ENCODE measurements around the gene CYP26B1.

Gene CYP26B1

DNA sequence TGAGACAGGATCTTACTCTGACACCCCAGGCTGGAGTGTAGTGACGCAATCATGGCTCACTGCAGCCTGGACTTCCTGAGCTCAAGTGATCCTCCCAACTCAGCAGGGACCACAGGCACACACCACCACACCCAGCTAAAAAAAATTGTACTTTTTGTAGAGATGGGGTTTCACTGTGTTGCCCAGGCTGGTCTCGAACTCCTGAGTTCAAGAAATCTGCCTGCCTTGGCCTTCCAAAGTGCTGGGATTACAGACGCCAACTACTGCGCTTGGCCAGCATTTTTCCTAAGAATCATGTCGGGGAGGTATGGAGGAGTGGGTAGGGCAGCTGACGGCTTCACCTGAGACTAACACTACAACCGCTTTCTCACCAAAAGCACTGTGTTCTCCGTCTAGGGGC lies 50.4 kb downstream of the CYP26B1 start:
- H3K4me3 ChIP-seq (ENCODE audit: low read length): no peak overlapping the region
- no peak for DNase-seq (ENCODE audit: low read depth)
- TF ChIP-seq, protein P1, sequence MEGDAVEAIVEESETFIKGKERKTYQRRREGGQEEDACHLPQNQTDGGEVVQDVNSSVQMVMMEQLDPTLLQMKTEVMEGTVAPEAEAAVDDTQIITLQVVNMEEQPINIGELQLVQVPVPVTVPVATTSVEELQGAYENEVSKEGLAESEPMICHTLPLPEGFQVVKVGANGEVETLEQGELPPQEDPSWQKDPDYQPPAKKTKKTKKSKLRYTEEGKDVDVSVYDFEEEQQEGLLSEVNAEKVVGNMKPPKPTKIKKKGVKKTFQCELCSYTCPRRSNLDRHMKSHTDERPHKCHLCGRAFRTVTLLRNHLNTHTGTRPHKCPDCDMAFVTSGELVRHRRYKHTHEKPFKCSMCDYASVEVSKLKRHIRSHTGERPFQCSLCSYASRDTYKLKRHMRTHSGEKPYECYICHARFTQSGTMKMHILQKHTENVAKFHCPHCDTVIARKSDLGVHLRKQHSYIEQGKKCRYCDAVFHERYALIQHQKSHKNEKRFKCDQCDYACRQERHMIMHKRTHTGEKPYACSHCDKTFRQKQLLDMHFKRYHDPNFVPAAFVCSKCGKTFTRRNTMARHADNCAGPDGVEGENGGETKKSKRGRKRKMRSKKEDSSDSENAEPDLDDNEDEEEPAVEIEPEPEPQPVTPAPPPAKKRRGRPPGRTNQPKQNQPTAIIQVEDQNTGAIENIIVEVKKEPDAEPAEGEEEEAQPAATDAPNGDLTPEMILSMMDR (conservative IDR thresholded peaks at IDR 0.05; ENCODE audit: low read depth, low read length): no peak

DNA sequence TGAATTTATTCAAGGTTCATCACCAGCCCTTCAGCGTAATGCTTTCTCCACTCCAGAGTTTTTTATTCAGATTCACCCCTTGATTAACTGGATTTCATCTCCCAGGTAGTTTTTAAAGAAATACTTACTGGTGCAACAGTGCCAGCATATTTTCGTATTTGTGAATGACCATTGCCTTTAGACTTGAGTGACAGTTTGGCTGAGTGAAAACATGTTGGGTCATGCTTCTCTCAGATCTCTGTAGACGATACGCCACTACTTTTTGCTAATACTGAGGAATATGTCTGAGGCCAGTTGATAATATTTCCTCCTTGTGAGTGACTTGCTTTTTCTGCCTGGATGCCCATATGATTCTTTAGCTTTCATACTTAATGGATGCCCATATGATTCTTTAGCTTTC lies 51.5 kb downstream of the CYP26B1 start:
- H3K4me3 ChIP-seq (ENCODE audit: low read length): no peak overlapping the region
- TF ChIP-seq, protein P1 (conservative IDR thresholded peaks at IDR 0.05; ENCODE audit: low read depth, low read length): no peak
- no peak for DNase-seq (ENCODE audit: low read depth)

DNA sequence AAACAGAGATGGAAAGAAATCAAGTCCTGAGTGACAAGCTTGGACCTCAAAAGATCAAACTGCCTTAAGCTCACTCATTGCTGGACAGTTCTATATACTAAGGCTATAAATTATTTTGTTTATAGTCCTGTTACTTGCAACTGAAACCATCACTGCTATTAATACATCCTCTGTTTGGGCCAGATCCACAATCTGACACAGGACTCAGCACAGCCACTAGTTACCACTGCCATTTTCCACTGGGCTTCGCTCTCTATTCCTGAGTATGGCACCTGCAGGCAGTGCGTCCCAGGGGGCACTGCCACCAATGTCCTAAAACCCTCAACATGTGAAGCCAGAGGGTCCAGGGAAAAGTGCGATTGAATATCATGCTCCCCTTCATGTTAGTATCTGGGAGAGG lies 52.3 kb downstream of the CYP26B1 start:
- DNase-seq (ENCODE audit: low read depth): no peak
- H3K4me3 ChIP-seq (ENCODE audit: low read length): no peak overlapping the region

DNA sequence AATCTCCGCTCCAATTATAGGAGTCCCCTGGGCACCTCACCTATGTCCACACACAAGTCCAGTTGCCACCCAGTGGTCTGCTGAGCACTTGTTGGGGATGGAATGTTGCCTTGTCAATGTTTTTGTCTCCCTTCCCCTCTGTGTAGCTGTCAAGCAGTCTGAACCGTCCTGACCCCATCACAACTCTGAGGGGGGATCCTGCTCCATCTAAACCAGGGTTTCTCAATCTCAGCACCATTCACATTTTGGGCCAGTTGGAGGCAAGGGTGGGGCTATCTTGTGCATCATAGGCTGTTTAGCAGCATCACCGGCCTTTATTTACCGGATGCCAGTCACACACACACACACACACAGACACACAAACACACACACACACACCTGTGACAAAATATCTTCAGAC lies 53.0 kb downstream of the CYP26B1 start:
- no peak for DNase-seq (ENCODE audit: low read depth)
- no peak overlapping the region for H3K4me3 ChIP-seq (ENCODE audit: low read length)
- TF ChIP-seq, protein P1 (conservative IDR thresholded peaks at IDR 0.05; ENCODE audit: low read depth, low read length): no peak

More for the DNA sequence above, 52.3 kb downstream of the CYP26B1 start:
- TF ChIP-seq, protein P1 (conservative IDR thresholded peaks at IDR 0.05; ENCODE audit: low read depth, low read length): no peak

DNA sequence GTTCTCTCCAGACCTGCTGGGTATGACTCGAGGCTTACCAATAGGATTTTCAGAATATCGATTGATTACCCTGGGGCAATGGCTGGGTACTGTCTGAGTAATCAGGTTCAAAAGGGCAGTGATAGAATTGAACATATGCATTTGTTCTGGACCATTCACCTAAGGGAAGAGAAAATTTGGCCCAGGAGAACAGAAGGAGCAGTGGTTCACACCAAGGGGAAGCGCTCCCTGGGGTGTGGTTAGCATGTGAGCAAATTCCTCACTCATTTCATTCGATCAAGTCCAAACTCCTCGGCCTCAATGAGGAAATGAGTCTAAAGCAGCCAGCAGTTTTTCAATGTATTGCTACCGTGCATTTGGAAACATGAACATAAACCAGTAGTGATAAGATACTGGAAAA lies 55.6 kb downstream of the CYP26B1 start:
- H3K4me3 ChIP-seq (ENCODE audit: low read length): no peak overlapping the region
- DNase-seq (ENCODE audit: low read depth): no peak
- TF ChIP-seq, protein P1 (conservative IDR thresholded peaks at IDR 0.05; ENCODE audit: low read depth, low read length): no peak

DNA sequence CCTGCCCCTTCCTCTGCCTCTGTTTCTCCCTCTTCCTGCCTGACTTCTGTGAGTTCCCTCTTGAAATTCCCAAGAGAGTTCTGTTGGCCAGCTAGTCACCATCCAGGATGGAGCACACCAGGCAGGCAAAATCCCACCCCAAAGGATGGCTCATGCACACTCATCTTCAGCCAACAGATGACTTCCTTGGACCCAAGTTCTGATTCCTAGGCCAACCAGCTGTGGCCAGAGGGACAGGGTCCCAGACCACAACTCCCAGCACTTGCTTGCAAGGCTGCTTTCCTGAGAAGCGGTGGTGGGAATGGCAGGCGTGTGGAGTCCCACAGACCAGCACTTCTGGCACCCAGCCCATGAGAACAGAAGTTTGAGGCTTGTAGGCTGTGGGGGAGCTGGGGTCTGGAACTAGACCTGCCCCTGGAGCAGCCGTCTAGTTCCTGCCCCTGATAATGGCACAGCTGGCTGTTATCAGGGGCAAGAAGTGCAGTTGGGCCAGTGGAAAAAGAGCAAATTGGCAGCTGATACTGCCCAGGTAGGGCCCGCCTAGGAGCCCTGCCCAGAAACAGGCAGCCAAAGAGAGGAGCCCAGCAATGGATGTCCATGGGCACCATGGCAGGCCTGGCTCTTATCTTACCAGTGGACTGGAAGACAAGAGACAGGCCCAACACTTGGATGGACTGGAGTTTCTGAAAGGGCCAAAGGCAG lies 56.7 kb downstream of the CYP26B1 start:
- TF ChIP-seq, protein P1 (conservative IDR thresholded peaks at IDR 0.05; ENCODE audit: low read depth, low read length): no peak
- no peak overlapping the region for H3K4me3 ChIP-seq (ENCODE audit: low read length)

DNA sequence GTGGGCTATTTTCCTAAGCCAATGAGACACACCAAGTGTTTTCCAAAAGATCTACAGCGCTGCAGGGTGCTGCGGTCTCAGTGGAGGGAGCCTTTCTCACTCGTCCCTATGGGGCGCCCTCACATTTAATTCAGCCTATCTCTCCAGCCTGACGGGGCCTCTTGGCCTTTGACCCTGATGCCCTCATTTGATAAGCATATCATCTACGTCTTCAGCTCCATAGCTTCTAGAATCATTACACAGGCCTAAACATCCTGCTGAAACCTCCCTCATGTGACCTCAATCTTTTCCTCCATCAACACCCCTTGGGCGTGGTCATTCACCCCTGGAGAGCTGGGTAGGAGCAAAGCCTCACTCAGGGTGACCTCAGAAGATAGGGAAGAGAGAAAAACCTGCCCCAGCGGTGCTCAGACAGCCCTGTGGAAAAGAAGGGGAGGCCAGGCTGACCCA lies 57.4 kb downstream of the CYP26B1 start:
- TF ChIP-seq, protein P1 (conservative IDR thresholded peaks at IDR 0.05; ENCODE audit: low read depth, low read length): no peak
- H3K4me3 ChIP-seq (ENCODE audit: low read length): no peak overlapping the region
- DNase-seq (ENCODE audit: low read depth): no peak

More for the DNA sequence above, 56.7 kb downstream of the CYP26B1 start:
- no peak for DNase-seq (ENCODE audit: low read depth)
